Esophagus muscularis mucosa (tissue), 4 donors: ENCODE results near the gene REC114. TPM values are rescaled to one million over a fixed set of nuclear protein-coding genes. Genes with fewer than 3 reads are reported as not detected.
"Not testable (repeated sequence)": the region's sequence is repeated elsewhere in the genome, so short reads cannot be mapped to it uniquely, and the experiment has no call there.

Source experiments
- DNase-seq: peaks from one replicate; pipeline ENCODE4 v3.0.0-alpha.2; 2017; ENCODE audit errors: extremely low spot score
- H3K27ac ChIP-seq, 4 donors: fragments of 200-600 bp; sonication (generic); replicated peaks in 1 of 4; 1 replicate in 3 of 4; 2 replicates in 1 of 4; pipeline ENCODE4 v1.5.1; 2016 to 2019; ENCODE audit warnings: mild to moderate bottlenecking in 1 of 4
- H3K27me3 ChIP-seq, 4 donors: fragments of 200-600 bp; sonication (generic); one replicate each; pipeline versions ENCODE4 v1.5.1 to v1.6.0; 2016 to 2019
- H3K36me3 ChIP-seq, 4 donors: fragments of 200-600 bp; sonication (generic); one replicate each; pipeline ENCODE4 v1.5.1; 2016 to 2019
- H3K4me1 ChIP-seq, 4 donors: fragments of 200-600 bp; sonication (generic); one replicate each; pipeline ENCODE4 v1.5.1; 2016 to 2019
- H3K4me3 ChIP-seq, 4 donors: fragments of 200-600 bp; sonication (generic); 1 replicate in 2 of 4; 2 replicates in 2 of 4; pipeline ENCODE4 v1.5.1; 2016 to 2019; ENCODE audit warnings: mild to moderate bottlenecking in 4 of 4, moderate library complexity in 1 of 4
- H3K9me3 ChIP-seq, 4 donors: fragments of 200-600 bp; sonication (generic); 1 replicate in 3 of 4; 2 replicates in 1 of 4; pipeline ENCODE4 v1.5.1; 2016 to 2019
- CTCF ChIP-seq, 3 experiments: fragments of 200-600 bp in 2 of 3; fragments of 450-650 bp in 1 of 3; sonication (generic) in 2 of 3; IDR thresholded peaks; one replicate each; pipeline ENCODE4 v1.5.1; 2017 to 2019; ENCODE audit warnings: antibody characterized with exemption in 3 of 3, mild to moderate bottlenecking in 2 of 3, moderate library complexity in 1 of 3
- EP300 ChIP-seq: sonication (generic); formaldehyde crosslinking; IDR thresholded peaks from one replicate; pipeline ENCODE4 v1.6.1; 2017; ENCODE audit warnings: antibody characterized with exemption
- POLR2A ChIP-seq: fragments of 450-650 bp; IDR thresholded peaks from one replicate; pipeline ENCODE4 v1.6.1; 2017; ENCODE audit warnings: antibody characterized with exemption, moderate library complexity, mild to moderate bottlenecking, low read depth
- POLR2AphosphoS5 ChIP-seq, 2 donors: sonication (generic); formaldehyde crosslinking; IDR thresholded peaks; one replicate each; pipeline ENCODE4 v1.6.1; 2017; ENCODE audit warnings: antibody characterized with exemption in 2 of 2
- WGBS: methylation state at CpG from one replicate; pipeline ENCODE4 v1.1.5; 2018; 5-methylcytosine and 5-hydroxymethylcytosine counted together
- intact Hi-C: fragments of 100-400 bp; cut with DNase I; formaldehyde crosslinking; loops from one replicate; pipeline ENCODE4 v1.15.1; 2023
- total RNA-seq, 4 donors: library from RNA; depleted of rRNA; stranded (reverse); fragments of >200 nt; gene quantifications; one replicate each; pipeline versions ENCODE4 v1.1.0 to v1.2.1, GENCODE V29; 2016

REC114 gene
- total RNA-seq, 4 donors from 2014 or later, result not detected

- Histone ChIP-seq H3K36me3 (no peaks in the 10 kb centered on the region), H3K9me3 (no peaks in the 10 kb centered on the region), H3K27ac (no peak overlapping the region), H3K27me3 (peaks cover 0 to 11% (median 0%) of the 10 kb centered on the region in 4 donors), H3K4me3 (no peak overlapping the region), H3K4me1 (peaks cover 0 to 5% (median 0%) of the 10 kb centered on the region in 4 donors)
- no peak for DNase-seq
- intact Hi-C loops, result no loop called here
- TF ChIP-seq EP300 (no peak), CTCF (IDR thresholded peaks at IDR 0.05) (no peak), POLR2AphosphoS5 (IDR thresholded peaks at IDR 0.05) (no peak)
- 63% methylated on average over 4 of the region's 4 CpGs for WGBS
Measured at GRCh38 chr15:73398861-73399260, 44.1 kb upstream of the REC114 start.

DNA sequence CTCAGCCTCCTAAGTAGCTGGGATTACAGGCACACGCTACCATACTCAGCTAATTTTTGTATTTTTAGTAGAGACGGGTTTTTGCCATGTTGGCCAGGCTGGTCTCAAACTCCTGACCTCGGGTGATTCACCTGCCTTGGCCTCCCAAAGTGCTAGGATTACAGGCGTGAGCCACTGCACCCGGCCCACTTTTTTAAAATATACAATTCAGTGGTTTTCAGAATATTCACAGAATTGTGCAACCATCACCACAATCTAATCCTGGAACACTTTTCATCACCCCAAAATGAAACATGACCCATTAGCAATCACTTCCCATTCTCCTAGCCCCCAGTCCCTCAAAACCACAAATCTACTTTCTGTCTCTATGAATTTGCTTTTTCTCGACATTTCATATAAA is 42.7 kb upstream of the REC114 start:
- H3K27ac ChIP-seq, intact Hi-C loops, H3K9me3 ChIP-seq, DNase-seq, H3K4me3 ChIP-seq, H3K27me3 ChIP-seq, H3K4me1 ChIP-seq, H3K36me3 ChIP-seq: not testable (repeated sequence)
- 65% methylated on average over 6 of the region's 6 CpGs for WGBS

- Histone ChIP-seq H3K9me3 (no peaks in the 10 kb centered on the region), H3K4me1 (no peaks in the 10 kb centered on the region), H3K36me3 (no peaks in the 10 kb centered on the region), H3K27ac (no peak overlapping the region), H3K27me3 (peaks cover 0 to under 1% (median 0%) of the 10 kb centered on the region in 4 donors), H3K4me3 (no peak overlapping the region)
- DNase-seq, result no peak
- intact Hi-C loops, result no loop called here
- no peak for TF ChIP-seq POLR2AphosphoS5 (IDR thresholded peaks at IDR 0.05)
- no peak for TF ChIP-seq EP300
- TF ChIP-seq POLR2A, result no peak
- no peak for TF ChIP-seq CTCF (IDR thresholded peaks at IDR 0.05)
Measured at GRCh38 chr15:73403171-73403570, 39.8 kb upstream of the REC114 start.

- no peaks in the 10 kb centered on the region for H3K9me3 ChIP-seq
- TF ChIP-seq POLR2AphosphoS5 (IDR thresholded peaks at IDR 0.05), result no peak
- no peak for TF ChIP-seq CTCF (IDR thresholded peaks at IDR 0.05)
- no peak for TF ChIP-seq POLR2A
- TF ChIP-seq EP300, result no peak
- intact Hi-C loops, result no loop called here
- H3K4me1 ChIP-seq, result no peaks in the 10 kb centered on the region
- H3K27me3 ChIP-seq, result peaks cover 0 to 3% (median 0%) of the 10 kb centered on the region in 4 donors
- no peak overlapping the region for H3K4me3 ChIP-seq
- DNase-seq, result peak; percentile 85
- no peaks in the 10 kb centered on the region for H3K36me3 ChIP-seq
- H3K27ac ChIP-seq, result no peak overlapping the region
- WGBS, result 73% methylated on average over 3 of the region's 3 CpGs
Measured at GRCh38 chr15:73414876-73415275, 28.1 kb upstream of the REC114 start.

GRCh38 chr15:73424506-73424905 is 18.5 kb upstream of the REC114 start:
- DNase-seq, result no peak
- H3K27me3 ChIP-seq, result no peaks in the 10 kb centered on the region
- no peak overlapping the region for H3K4me3 ChIP-seq
- intact Hi-C loops, result no loop called here
- no peaks in the 10 kb centered on the region for H3K36me3 ChIP-seq
- TF ChIP-seq CTCF (IDR thresholded peaks at IDR 0.05) (no peak), POLR2AphosphoS5 (IDR thresholded peaks at IDR 0.05) (no peak), EP300 (no peak), POLR2A (no peak)
- no peaks in the 10 kb centered on the region for H3K4me1 ChIP-seq
- no peaks in the 10 kb centered on the region for H3K9me3 ChIP-seq
- H3K27ac ChIP-seq, result no peak overlapping the region
- 100% methylated on average over 1 of the region's 1 CpG for WGBS
